Measurements from ENCODE around the gene MED15.

MED15 gene

DNA sequence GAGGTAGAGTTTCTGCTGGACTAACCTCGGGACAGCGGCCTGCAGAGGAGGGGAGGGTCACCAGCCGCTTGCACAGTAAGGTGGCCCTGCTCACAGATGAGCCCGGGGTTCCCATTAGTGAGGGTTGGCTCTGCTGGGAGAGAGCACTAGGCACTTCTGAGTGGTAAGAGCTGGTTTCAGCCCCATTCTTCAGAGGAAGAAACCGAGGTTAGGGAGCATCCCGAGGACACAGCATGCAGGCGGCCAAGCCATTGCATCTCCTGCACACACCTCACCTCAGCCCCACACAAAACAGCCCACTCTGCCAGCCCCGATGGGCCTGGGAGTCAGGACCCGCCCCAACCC lies 99.3 kb downstream of the MED15 start:
- H3K4me1 ChIP-seq (ENCODE audit: control insufficient read depth in 5 of 5, insufficient read depth in 5 of 5, low read length in 5 of 5): peaks cover 0 to 4% (median 0%) of the 10 kb centered on the region in 5 donors
- no peak overlapping the region for H3K27ac ChIP-seq (ENCODE audit: low read depth, low read length)
- no peak overlapping the region for H3K9ac ChIP-seq (ENCODE audit: low read length in 5 of 5)
- H3K4me3 ChIP-seq (ENCODE audit: low read depth in 1 of 5, low read length in 5 of 5): no peak overlapping the region
- H3K9me3 ChIP-seq (ENCODE audit: control insufficient read depth in 5 of 5, low read length in 5 of 5): no peaks in the 10 kb centered on the region
- H3K27me3 ChIP-seq (ENCODE audit: control insufficient read depth in 5 of 5, insufficient read depth in 4 of 5, low read length in 5 of 5): peaks cover 9 to 18% (median 12%) of the 10 kb centered on the region in 5 donors
- H3K36me3 ChIP-seq (ENCODE audit: control insufficient read depth in 5 of 5, insufficient read depth in 5 of 5, low read length in 5 of 5): no peaks in the 10 kb centered on the region

DNA sequence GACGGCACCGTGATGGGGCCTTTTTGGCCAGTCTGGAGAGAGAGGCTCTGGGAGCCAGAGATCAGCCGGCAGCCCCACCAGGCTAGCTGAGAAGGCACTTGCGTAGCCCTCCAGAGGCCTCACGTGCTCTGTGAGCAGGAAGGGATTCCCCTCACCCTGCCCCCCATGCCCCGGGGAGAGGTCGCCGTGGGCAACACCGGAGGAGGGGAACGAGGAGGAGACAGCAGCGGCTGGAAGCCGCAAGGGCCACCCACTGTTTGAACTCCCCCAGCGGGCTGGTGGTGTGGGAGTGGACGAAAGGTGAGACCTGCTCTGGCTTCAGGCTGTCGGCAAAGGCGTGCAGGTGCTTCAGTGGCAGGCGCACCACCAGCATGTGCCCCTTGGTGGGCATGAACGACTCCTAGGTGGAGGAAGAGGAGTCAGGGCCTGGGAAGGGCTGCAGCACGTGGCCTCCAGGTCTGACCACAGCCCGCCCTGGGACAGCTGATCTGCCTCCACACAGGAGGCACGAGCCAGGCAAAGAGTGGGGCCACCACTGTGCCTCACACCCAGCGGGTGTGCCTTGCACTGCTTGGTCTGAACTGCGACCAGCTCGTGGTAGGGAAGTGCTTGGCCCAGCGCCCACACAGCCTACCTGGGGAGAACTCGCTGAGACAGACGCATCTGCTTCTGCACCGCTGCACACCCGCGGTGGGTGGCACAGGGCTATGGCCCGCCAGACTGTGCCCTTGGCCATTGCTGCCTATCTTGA lies 99.9 kb downstream of the MED15 start:
- no peak overlapping the region for H3K27ac ChIP-seq (ENCODE audit: low read depth, low read length)
- H3K4me3 ChIP-seq (ENCODE audit: low read depth in 1 of 5, low read length in 5 of 5): no peak overlapping the region
- peaks cover 9 to 18% (median 12%) of the 10 kb centered on the region in 5 donors for H3K27me3 ChIP-seq (ENCODE audit: control insufficient read depth in 5 of 5, insufficient read depth in 4 of 5, low read length in 5 of 5)
- H3K4me1 ChIP-seq (ENCODE audit: control insufficient read depth in 5 of 5, insufficient read depth in 5 of 5, low read length in 5 of 5): peaks cover 0 to 4% (median 0%) of the 10 kb centered on the region in 5 donors
- H3K9me3 ChIP-seq (ENCODE audit: control insufficient read depth in 5 of 5, low read length in 5 of 5): no peaks in the 10 kb centered on the region
- H3K36me3 ChIP-seq (ENCODE audit: control insufficient read depth in 5 of 5, insufficient read depth in 5 of 5, low read length in 5 of 5): no peaks in the 10 kb centered on the region
- no peak overlapping the region for H3K9ac ChIP-seq (ENCODE audit: low read length in 5 of 5)

DNA sequence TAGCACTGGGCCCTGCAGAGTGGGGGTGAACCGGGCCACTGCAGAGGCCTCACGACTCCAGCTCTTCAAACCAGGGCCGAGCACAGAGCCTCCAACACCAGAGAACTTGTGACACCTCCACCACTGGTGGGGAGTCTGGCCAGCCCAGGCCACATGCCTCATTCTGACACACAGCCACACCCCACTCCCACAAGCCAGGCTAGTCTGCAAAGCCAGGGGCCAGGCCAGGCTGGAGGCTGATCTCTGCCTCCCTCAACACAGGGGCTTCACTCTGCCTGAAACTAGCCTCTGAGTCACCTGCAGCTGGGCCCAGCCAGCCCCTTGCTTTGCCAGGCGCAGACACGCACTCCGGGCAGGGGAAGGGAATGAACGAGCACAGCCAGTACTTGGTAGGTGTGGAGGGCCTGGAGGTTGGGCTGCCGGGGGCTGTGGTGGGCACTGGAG lies 102.9 kb downstream of the MED15 start:
- Histone ChIP-seq H3K9me3 (ENCODE audit: control insufficient read depth in 5 of 5, low read length in 5 of 5) (no peaks in the 10 kb centered on the region), H3K4me1 (ENCODE audit: control insufficient read depth in 5 of 5, insufficient read depth in 5 of 5, low read length in 5 of 5) (peaks cover 0 to 4% (median 0%) of the 10 kb centered on the region in 5 donors)

DNA sequence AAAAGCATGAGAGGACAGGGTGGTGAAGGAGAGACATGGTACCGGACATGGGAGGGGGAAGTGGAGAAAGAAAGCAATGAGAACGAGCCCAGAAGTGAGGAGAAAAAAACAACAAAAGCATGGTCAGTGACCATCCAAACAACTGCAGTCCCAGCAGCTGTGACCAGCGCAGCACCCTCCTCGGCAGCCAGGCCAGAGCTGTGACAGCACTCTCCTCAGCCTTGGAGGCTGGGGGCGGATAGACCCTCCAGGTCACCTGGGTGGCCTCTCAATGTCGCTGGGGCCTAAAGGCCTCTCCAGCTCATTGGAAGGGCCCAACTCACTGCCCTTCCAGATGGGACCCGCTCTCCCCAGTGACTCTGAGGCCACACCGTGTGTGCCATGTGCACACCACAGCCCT lies 103.3 kb downstream of the MED15 start:
- peaks cover 5 to 13% (median 11%) of the 10 kb centered on the region in 5 donors for H3K27me3 ChIP-seq (ENCODE audit: control insufficient read depth in 5 of 5, insufficient read depth in 4 of 5, low read length in 5 of 5)
- no peaks in the 10 kb centered on the region for H3K9me3 ChIP-seq (ENCODE audit: control insufficient read depth in 5 of 5, low read length in 5 of 5)
- no peak overlapping the region for H3K4me3 ChIP-seq (ENCODE audit: low read depth in 1 of 5, low read length in 5 of 5)
- H3K9ac ChIP-seq (ENCODE audit: low read length in 5 of 5): no peak overlapping the region
- H3K4me1 ChIP-seq (ENCODE audit: control insufficient read depth in 5 of 5, insufficient read depth in 5 of 5, low read length in 5 of 5): peaks cover 0 to 3% (median 0%) of the 10 kb centered on the region in 5 donors
- no peaks in the 10 kb centered on the region for H3K36me3 ChIP-seq (ENCODE audit: control insufficient read depth in 5 of 5, insufficient read depth in 5 of 5, low read length in 5 of 5)
- no peak overlapping the region for H3K27ac ChIP-seq (ENCODE audit: low read depth, low read length)

More for the DNA sequence above, 102.9 kb downstream of the MED15 start:
- H3K4me3 ChIP-seq (ENCODE audit: low read depth in 1 of 5, low read length in 5 of 5): no peak overlapping the region
- no peak overlapping the region for H3K27ac ChIP-seq (ENCODE audit: low read depth, low read length)
- H3K36me3 ChIP-seq (ENCODE audit: control insufficient read depth in 5 of 5, insufficient read depth in 5 of 5, low read length in 5 of 5): no peaks in the 10 kb centered on the region
- peaks cover 5 to 13% (median 11%) of the 10 kb centered on the region in 5 donors for H3K27me3 ChIP-seq (ENCODE audit: control insufficient read depth in 5 of 5, insufficient read depth in 4 of 5, low read length in 5 of 5)
- H3K9ac ChIP-seq (ENCODE audit: low read length in 5 of 5): peak overlapping the region in 1 of 5 donors; percentile 13

- H3K4me3 ChIP-seq (ENCODE audit: low read depth in 1 of 5, low read length in 5 of 5): no peak overlapping the region
- no peak overlapping the region for H3K9ac ChIP-seq (ENCODE audit: low read length in 5 of 5)
- H3K36me3 ChIP-seq (ENCODE audit: control insufficient read depth in 5 of 5, insufficient read depth in 5 of 5, low read length in 5 of 5): no peaks in the 10 kb centered on the region
- H3K27me3 ChIP-seq (ENCODE audit: control insufficient read depth in 5 of 5, insufficient read depth in 4 of 5, low read length in 5 of 5): peaks cover 5 to 10% (median 9%) of the 10 kb centered on the region in 5 donors
- no peak overlapping the region for H3K27ac ChIP-seq (ENCODE audit: low read depth, low read length)
- H3K4me1 ChIP-seq (ENCODE audit: control insufficient read depth in 5 of 5, insufficient read depth in 5 of 5, low read length in 5 of 5): no peaks in the 10 kb centered on the region
- H3K9me3 ChIP-seq (ENCODE audit: control insufficient read depth in 5 of 5, low read length in 5 of 5): no peaks in the 10 kb centered on the region
Observed at GRCh38 chr22:20611418-20611817, 104.0 kb downstream of the MED15 start.

GRCh38 chr22:20613301-20613700 lies 105.9 kb downstream of the MED15 start:
- Histone ChIP-seq H3K9me3 (ENCODE audit: control insufficient read depth in 5 of 5, low read length in 5 of 5) (no peaks in the 10 kb centered on the region), H3K4me1 (ENCODE audit: control insufficient read depth in 5 of 5, insufficient read depth in 5 of 5, low read length in 5 of 5) (no peaks in the 10 kb centered on the region), H3K27ac (ENCODE audit: low read depth, low read length) (no peak overlapping the region), H3K36me3 (ENCODE audit: control insufficient read depth in 5 of 5, insufficient read depth in 5 of 5, low read length in 5 of 5) (no peaks in the 10 kb centered on the region), H3K27me3 (ENCODE audit: control insufficient read depth in 5 of 5, insufficient read depth in 4 of 5, low read length in 5 of 5) (peaks cover 0 to 3% (median 0%) of the 10 kb centered on the region in 5 donors), H3K4me3 (ENCODE audit: low read depth in 1 of 5, low read length in 5 of 5) (no peak overlapping the region), H3K9ac (ENCODE audit: low read length in 5 of 5) (no peak overlapping the region)

DNA sequence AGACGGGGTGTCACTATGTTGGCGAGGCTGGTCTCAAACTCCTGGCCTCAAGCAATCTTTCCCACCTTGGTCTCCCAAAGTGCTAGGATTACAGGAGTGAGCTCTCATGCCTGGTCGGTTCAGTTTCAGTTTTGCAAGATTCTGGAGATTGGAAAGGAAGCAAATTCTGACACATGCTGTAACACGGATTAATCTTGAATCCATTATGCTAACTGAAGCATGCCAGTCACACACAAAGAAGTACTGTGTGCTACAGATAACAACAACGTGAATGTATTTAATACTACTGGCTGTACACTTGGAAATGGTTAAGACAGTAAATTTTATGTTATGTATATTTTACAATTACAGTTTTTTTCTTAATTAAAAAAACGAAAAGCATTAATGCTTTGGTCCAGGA lies 107.6 kb downstream of the MED15 start:
- Histone ChIP-seq H3K27ac (ENCODE audit: low read depth, low read length) (no peak overlapping the region), H3K4me3 (ENCODE audit: low read depth in 1 of 5, low read length in 5 of 5) (no peak overlapping the region), H3K9ac (ENCODE audit: low read length in 5 of 5) (no peak overlapping the region), H3K4me1 (ENCODE audit: control insufficient read depth in 5 of 5, insufficient read depth in 5 of 5, low read length in 5 of 5) (no peaks in the 10 kb centered on the region), H3K36me3 (ENCODE audit: control insufficient read depth in 5 of 5, insufficient read depth in 5 of 5, low read length in 5 of 5) (no peaks in the 10 kb centered on the region), H3K27me3 (ENCODE audit: control insufficient read depth in 5 of 5, insufficient read depth in 4 of 5, low read length in 5 of 5) (peaks cover 0 to 3% (median 0%) of the 10 kb centered on the region in 5 donors), H3K9me3 (ENCODE audit: control insufficient read depth in 5 of 5, low read length in 5 of 5) (no peaks in the 10 kb centered on the region)

GRCh38 chr22:20615533-20616450 lies 108.4 kb downstream of the MED15 start:
- H3K36me3 ChIP-seq (ENCODE audit: control insufficient read depth in 5 of 5, insufficient read depth in 5 of 5, low read length in 5 of 5): no peaks in the 10 kb centered on the region
- H3K27ac ChIP-seq (ENCODE audit: low read depth, low read length): no peak overlapping the region
- H3K4me3 ChIP-seq (ENCODE audit: low read depth in 1 of 5, low read length in 5 of 5): no peak overlapping the region
- H3K27me3 ChIP-seq (ENCODE audit: control insufficient read depth in 5 of 5, insufficient read depth in 4 of 5, low read length in 5 of 5): peaks cover 0 to 3% (median 0%) of the 10 kb centered on the region in 5 donors
- no peak overlapping the region for H3K9ac ChIP-seq (ENCODE audit: low read length in 5 of 5)
- H3K4me1 ChIP-seq (ENCODE audit: control insufficient read depth in 5 of 5, insufficient read depth in 5 of 5, low read length in 5 of 5): no peaks in the 10 kb centered on the region
- no peaks in the 10 kb centered on the region for H3K9me3 ChIP-seq (ENCODE audit: control insufficient read depth in 5 of 5, low read length in 5 of 5)

DNA sequence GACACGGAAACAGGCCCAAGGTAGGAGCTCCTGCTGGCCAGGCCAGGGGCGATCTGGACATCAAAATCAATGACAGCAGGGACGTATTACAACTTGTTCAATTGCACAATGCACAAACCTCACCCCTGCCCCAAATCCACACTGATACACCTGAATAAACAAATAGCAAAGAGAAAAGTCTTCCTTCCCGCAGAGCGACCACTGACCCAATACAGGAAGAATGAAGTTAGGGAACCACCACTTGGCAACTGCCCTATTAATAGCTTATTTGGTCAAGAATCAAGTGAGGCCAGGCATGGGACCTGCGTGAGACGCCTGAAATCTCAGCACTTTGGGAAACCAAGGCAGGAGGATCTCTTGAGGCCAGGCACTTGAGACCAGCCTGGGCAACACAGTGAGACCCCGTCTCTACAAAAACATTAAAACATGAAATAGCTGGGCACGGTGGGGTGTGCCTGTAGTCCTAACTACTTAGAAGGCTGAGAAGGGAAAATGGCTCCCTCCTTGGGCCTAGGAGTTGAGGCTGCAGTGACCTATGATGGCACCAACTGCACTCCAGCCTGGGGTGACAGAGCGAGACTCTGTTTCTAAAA lies 109.1 kb downstream of the MED15 start:
- Histone ChIP-seq H3K9ac (ENCODE audit: low read length in 5 of 5) (no peak overlapping the region), H3K9me3 (ENCODE audit: control insufficient read depth in 5 of 5, low read length in 5 of 5) (no peaks in the 10 kb centered on the region), H3K36me3 (ENCODE audit: control insufficient read depth in 5 of 5, insufficient read depth in 5 of 5, low read length in 5 of 5) (no peaks in the 10 kb centered on the region), H3K4me3 (ENCODE audit: low read depth in 1 of 5, low read length in 5 of 5) (no peak overlapping the region), H3K27ac (ENCODE audit: low read depth, low read length) (no peak overlapping the region), H3K27me3 (ENCODE audit: control insufficient read depth in 5 of 5, insufficient read depth in 4 of 5, low read length in 5 of 5) (peaks cover 0 to 5% (median 0%) of the 10 kb centered on the region in 5 donors), H3K4me1 (ENCODE audit: control insufficient read depth in 5 of 5, insufficient read depth in 5 of 5, low read length in 5 of 5) (no peaks in the 10 kb centered on the region)
